ENCODE measurements around the gene MDP1.

MDP1 gene

GRCh38 chr14:24240110-24240918 is 24.4 kb upstream of the MDP1 start:
- H3K27ac ChIP-seq: no peak overlapping the region
- TF ChIP-seq CTCF (conservative IDR thresholded peaks at IDR 0.05): no peak

- no peak for TF ChIP-seq CTCF (conservative IDR thresholded peaks at IDR 0.05)
- H3K27ac ChIP-seq: no peak overlapping the region
Observed at GRCh38 chr14:24238527-24239037, 22.7 kb upstream of the MDP1 start.

GRCh38 chr14:24238123-24238522 is 22.3 kb upstream of the MDP1 start:
- H3K27ac ChIP-seq: no peak overlapping the region
- TF ChIP-seq CTCF (conservative IDR thresholded peaks at IDR 0.05): no peak

GRCh38 chr14:24237463-24237955 is 21.6 kb upstream of the MDP1 start:
- TF ChIP-seq CTCF (conservative IDR thresholded peaks at IDR 0.05): no peak
- no peak overlapping the region for H3K27ac ChIP-seq

GRCh38 chr14:24236689-24237462 is 21.0 kb upstream of the MDP1 start:
- TF ChIP-seq CTCF (conservative IDR thresholded peaks at IDR 0.05): no peak
- no peak overlapping the region for H3K27ac ChIP-seq

- H3K27ac ChIP-seq: no peak overlapping the region
- TF ChIP-seq CTCF (conservative IDR thresholded peaks at IDR 0.05): no peak
Observed at GRCh38 chr14:24235804-24236688, 20.2 kb upstream of the MDP1 start.
